Activated T-cell treated with anti-CD3 and anti-CD28 coated beads for 48 hours (primary cell): ENCODE measurements around the gene LYPD6B.
A peak's percentile ranks its signal among the peaks of the same experiment; 100 is the strongest.

ENCODE experiments used
- DNase-seq: peaks from one replicate; pipeline ENCODE4 v3.0.0-alpha.2; 2020; ENCODE audit warnings: low read depth

The LYPD6B gene

DNA sequence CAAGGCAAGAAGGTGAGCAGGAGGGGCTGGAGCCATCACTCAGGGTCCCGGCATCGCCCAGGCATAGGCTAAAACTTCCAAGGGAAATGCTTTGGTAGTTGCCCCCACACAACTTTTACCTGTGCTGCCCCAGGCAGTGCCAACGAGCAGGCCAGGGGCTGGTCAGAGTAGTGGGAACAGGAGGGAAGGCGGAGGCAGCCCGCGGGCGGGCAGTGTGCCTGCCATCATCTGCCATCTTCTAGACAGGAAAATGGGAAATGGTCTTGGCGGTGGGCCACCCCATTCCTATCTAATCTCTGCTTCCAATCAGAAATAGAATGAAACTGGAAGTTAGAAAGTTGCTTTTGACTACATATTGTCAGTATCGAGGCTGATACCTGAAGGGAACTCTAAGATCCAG lies 26.0 kb upstream of the LYPD6B start:
- DNase-seq, result no peak

- no peak for DNase-seq
Observed at GRCh38 chr2:149015501-149015900, 23.0 kb upstream of the LYPD6B start.

- DNase-seq, result no peak
Observed at GRCh38 chr2:149015926-149016563, 22.5 kb upstream of the LYPD6B start.

DNA sequence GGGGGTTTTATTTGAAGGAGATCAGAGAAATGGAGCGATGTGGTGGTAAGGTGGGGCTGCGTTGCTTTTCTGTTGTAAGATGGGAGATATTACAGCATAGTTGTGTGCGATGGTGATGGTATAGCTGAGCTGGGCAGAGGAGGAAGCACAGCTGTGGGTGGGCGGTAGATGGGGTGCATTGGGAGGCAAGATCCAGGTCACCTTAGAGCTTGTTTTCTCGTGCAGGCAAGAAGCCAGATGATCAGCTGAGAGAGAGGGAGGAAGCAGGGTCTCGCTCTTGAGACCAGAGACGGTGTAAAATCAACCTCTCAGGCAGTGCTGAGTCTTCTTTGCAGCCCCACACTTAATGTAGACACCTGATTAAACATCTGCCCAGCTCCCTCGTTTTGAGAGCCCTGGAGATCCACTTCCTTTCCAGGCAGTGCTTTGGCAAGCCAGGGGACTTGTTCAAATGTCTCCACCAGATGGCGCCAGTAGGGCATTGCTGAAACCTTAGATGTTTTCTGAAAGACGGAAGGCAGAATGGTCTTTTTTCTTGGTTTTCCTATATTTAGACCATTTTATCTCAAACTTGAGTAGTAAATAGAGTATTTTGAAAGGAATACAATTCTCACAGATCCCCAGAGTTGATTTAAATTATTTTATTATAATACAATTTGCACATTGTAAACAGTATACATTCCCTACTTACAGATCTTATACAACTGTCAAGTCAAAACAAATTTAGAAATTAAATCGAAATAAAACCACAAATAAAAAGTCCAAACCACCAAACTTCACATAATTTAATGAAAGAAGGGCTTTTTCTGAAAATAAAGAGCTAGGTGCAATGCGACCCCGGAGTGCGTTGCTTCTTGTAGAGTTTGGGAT lies 21.1 kb upstream of the LYPD6B start:
- peak; percentile 54 for DNase-seq

DNA sequence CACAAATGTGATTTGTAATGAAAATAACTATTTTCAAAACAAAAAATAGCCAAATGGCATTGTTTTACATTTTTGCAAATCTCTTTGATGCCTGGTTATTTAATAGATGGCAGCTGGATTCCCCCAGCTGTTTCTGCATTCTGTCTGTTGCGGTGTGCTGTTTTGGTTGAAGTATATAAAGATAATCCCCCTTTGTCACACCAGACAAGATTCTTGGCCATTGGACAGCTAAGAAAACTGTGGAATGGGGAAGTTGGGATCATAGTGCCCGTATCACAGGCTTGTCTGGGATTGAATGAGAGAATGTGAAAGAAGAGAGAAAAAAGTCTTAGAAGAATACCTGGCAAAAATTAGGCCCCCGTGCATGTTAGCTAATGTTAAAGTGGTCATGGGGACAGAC lies 19.5 kb upstream of the LYPD6B start:
- DNase-seq, result no peak

GRCh38 chr2:149019768-149020167 lies 18.7 kb upstream of the LYPD6B start:
- DNase-seq, result no peak

GRCh38 chr2:149020432-149020851 lies 18.1 kb upstream of the LYPD6B start:
- DNase-seq, result no peak

- no peak for DNase-seq
Observed at GRCh38 chr2:149021271-149021719, 17.2 kb upstream of the LYPD6B start.

- DNase-seq, result no peak
Observed at GRCh38 chr2:149021761-149022160, 16.7 kb upstream of the LYPD6B start.

GRCh38 chr2:149023091-149023490 lies 15.4 kb upstream of the LYPD6B start:
- DNase-seq, result no peak

- DNase-seq, result no peak
Observed at GRCh38 chr2:149027590-149028250, 10.8 kb upstream of the LYPD6B start.

DNA sequence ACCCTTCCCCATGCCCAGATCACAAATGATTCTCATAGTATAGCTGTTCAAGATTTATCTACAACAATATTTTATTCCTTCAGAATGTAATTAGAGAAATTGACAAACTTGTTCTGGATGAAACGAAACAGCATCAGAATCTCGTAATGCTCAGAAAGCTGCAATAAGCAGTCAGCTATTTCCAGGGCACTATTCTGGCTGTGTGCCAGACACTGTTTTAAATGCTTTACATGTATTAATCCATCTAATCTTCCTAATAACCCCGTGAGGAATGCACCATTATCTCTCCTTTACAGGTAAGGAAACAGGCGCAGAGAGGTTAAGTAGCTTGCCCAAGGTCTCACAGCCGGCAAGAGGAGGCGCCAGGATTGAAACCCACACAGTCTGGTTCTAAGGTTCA lies 10.1 kb upstream of the LYPD6B start:
- no peak for DNase-seq

- no peak for DNase-seq
Observed at GRCh38 chr2:149028891-149029290, 9.6 kb upstream of the LYPD6B start.

- DNase-seq, result no peak
Observed at GRCh38 chr2:149029307-149029965, 9.1 kb upstream of the LYPD6B start.

- DNase-seq, result no peak
Observed at GRCh38 chr2:149031396-149031795, 7.1 kb upstream of the LYPD6B start.

DNA sequence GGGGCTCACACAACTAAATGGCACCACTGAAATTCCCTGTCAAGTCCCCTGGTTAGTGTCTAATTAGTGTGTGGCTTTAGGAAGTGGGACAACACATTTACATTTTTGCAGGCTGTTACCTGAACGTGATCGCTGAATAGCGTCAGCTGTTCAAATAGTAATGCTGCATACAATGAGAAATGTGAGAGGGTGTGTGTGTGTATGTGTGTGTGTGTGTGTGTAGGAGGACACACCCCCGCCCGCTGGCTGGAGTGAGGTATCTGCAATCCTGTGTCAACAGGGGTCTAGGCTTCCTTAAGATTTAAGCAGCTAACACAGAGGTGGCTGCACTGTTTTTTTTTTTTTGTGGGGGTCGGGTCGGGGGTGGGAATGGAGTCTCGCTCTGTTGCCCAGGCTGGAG lies 4.8 kb upstream of the LYPD6B start:
- no peak for DNase-seq

- DNase-seq, result no peak
Observed at GRCh38 chr2:149034406-149034805, 4.1 kb upstream of the LYPD6B start.

- no peak for DNase-seq
Observed at GRCh38 chr2:149036507-149037293, 1.8 kb upstream of the LYPD6B start.

- no peak for DNase-seq
Observed at GRCh38 chr2:149037851-149038250, 648 bp upstream of the LYPD6B start.

DNA sequence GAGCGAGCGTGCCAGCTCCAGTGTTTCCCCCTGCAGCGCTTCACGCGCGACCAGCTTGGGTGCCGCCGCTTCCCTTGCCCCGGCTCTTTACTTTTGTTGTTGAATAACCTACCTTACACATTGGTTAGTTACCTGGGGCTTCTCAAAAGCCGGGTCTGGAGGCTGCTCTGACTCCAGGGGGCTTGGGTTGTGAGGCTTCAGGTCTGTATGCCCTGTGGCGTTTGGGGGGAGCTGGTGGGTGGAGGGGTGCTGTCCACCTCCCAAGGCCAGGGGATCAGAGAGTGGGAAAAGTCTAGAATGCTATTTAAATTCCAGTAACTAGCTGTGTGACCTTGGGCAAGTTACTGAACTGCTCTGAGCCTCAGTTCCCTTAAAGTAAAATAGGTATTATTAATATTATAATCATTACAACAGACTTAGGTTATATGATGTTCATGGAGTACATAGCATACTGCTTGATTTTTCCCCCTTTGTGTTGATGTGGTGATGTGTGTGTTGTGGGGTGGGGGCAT lies 770 bp downstream of the LYPD6B start:
- no peak for DNase-seq

DNA sequence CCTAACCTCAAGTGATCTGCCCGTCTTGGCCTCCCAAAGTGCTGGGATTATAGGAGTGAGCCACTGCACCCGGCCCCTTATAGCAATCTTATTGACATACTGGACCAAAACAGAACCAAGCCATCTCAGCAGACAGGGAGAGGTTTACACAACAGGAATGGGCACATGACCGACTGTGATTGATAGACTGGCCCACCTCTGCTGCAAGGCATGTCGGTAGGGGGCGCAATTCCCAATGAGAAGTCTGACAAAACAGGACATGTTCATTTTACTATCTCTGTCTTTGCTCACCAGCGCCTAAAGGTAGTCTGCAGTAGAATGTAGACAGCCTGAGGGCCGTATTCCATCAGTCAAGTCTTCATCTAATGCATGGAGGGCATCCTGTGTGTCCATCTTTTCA lies 2.0 kb downstream of the LYPD6B start:
- peak; percentile 41 for DNase-seq
